IMR-90 (cell line): ENCODE results near the gene AKR7A2. TPM values are rescaled to one million over a fixed set of nuclear protein-coding genes. Genes with fewer than 3 reads are reported as not detected.

Source experiments
- ATAC-seq: fragments of 200-7000 bp; cut with Tn5 transposase; 2 replicates; pipeline ENCODE4 v1.9.1; 2020; ENCODE audit warnings: low read depth, mild to moderate bottlenecking, moderate library complexity
- BruUV-seq: library from RNA; stranded (reverse); fragments of 400-500 nt; replicated peaks from 2 replicates; lab custom pipeline; 2021; lab: Mats Ljungman, UMichigan
- CTCF ChIA-PET: fragments of 300-600 bp; formaldehyde crosslinking; extraction: SDS; loops from one replicate; lab custom pipeline; 2021; ENCODE audit warnings: antibody characterized with exemption; lab: Yijun Ruan, JAX
- POLR2A ChIA-PET: fragments of 300-600 bp; sonication (Branson Sonifier 250); formaldehyde crosslinking; loops from one replicate; lab custom pipeline; 2022; ENCODE audit warnings: antibody characterized with exemption; ENCODE audit not compliant: unreplicated experiment; lab: Charles Lee
- DNase-seq: peaks from one replicate; pipeline ENCODE4 v3.0.0; 2013
- H2AFZ ChIP-seq: replicated peaks from 2 replicates; pipeline ENCODE3; 2013; ENCODE audit warnings: low read length, mild to moderate bottlenecking; ENCODE audit not compliant: poor library complexity
- H2AK5ac ChIP-seq: 2 replicates; pipeline ENCODE4 v1.6.1; 2013; ENCODE audit warnings: low read depth, low read length, inconsistent platforms
- H2AK9ac ChIP-seq: replicated peaks from 2 replicates; pipeline ENCODE3; 2013; ENCODE audit warnings: mild to moderate bottlenecking, low read depth, low read length, moderate library complexity; ENCODE audit not compliant: poor library complexity
- H2BK120ac ChIP-seq: 2 replicates; pipeline ENCODE4 v1.6.1; 2013; ENCODE audit warnings: low read depth, low read length, inconsistent platforms
- H2BK15ac ChIP-seq: 3 replicates; pipeline ENCODE4 v1.6.1; 2013; ENCODE audit warnings: low read depth, low read length, inconsistent platforms
- H2BK20ac ChIP-seq: 2 replicates; pipeline ENCODE4 v1.6.1; 2013; ENCODE audit warnings: low read depth, mild to moderate bottlenecking, inconsistent platforms, low read length, moderate library complexity
- H2BK5ac ChIP-seq: 2 replicates; pipeline ENCODE4 v1.6.1; 2013; ENCODE audit warnings: mild to moderate bottlenecking, low read depth, low read length, inconsistent platforms; ENCODE audit not compliant: poor library complexity, severe bottlenecking
- H3K14ac ChIP-seq: replicated peaks from 2 replicates; pipeline ENCODE4 v1.6.1; 2013; ENCODE audit warnings: low read depth, low read length, inconsistent platforms
- H3K18ac ChIP-seq: 2 replicates; pipeline ENCODE4 v1.6.1; 2013; ENCODE audit warnings: low read depth, low read length, control low read depth
- H3K23ac ChIP-seq: 2 replicates; pipeline ENCODE4 v1.6.1; 2013; ENCODE audit warnings: low read depth, low read length, inconsistent platforms
- H3K27ac ChIP-seq: 2 replicates; pipeline ENCODE4 v1.5.1; 2013; ENCODE audit warnings: mild to moderate bottlenecking, control low read depth, low read length; ENCODE audit not compliant: insufficient read depth
- H3K27me3 ChIP-seq: 2 replicates; pipeline ENCODE4 v1.6.1; 2013; ENCODE audit warnings: low read length; ENCODE audit not compliant: control insufficient read depth, insufficient read depth
- H3K36me3 ChIP-seq: 2 replicates; pipeline ENCODE4 v1.6.1; 2013; ENCODE audit warnings: low read length, mixed read lengths; ENCODE audit not compliant: control insufficient read depth, insufficient read depth
- H3K4ac ChIP-seq: 2 replicates; pipeline ENCODE4 v1.6.1; 2013; ENCODE audit warnings: low read depth, low read length, inconsistent platforms
- H3K4me1 ChIP-seq: 2 replicates; pipeline ENCODE4 v1.6.1; 2013; ENCODE audit warnings: low read length, mixed read lengths; ENCODE audit not compliant: control insufficient read depth, insufficient read depth
- H3K4me2 ChIP-seq: 2 replicates; pipeline ENCODE4 v1.6.1; 2013; ENCODE audit warnings: low read depth, mild to moderate bottlenecking, control low read depth, low read length, moderate library complexity
- H3K4me3 ChIP-seq: 2 replicates; pipeline ENCODE4 v1.5.1; 2013; ENCODE audit warnings: low read depth, mild to moderate bottlenecking, control low read depth, low read length, moderate library complexity; ENCODE audit not compliant: insufficient read depth
- H3K56ac ChIP-seq: 2 replicates; pipeline ENCODE4 v1.6.1; 2013; ENCODE audit warnings: low read length, inconsistent platforms; ENCODE audit not compliant: insufficient read depth; ENCODE audit errors: extremely low read depth
- H3K79me1 ChIP-seq, 2 experiments: 2 replicates each; pipeline ENCODE4 v1.6.1; 2013; ENCODE audit warnings: low read length in 2 of 2, inconsistent platforms in 1 of 2, low read depth in 1 of 2
- H3K9ac ChIP-seq: 2 replicates; pipeline ENCODE4 v1.6.1; 2013; ENCODE audit warnings: low read depth, low read length, control low read depth
- H3K9me1 ChIP-seq: 2 replicates; pipeline ENCODE4 v1.6.1; 2013; ENCODE audit warnings: low read length, inconsistent platforms; ENCODE audit not compliant: insufficient read depth
- H3K9me3 ChIP-seq: 2 replicates; pipeline ENCODE4 v1.6.1; 2013; ENCODE audit warnings: low read length; ENCODE audit not compliant: control insufficient read depth, insufficient read depth
- H4K20me1 ChIP-seq: 2 replicates; pipeline ENCODE4 v1.6.1; 2013; ENCODE audit warnings: low read length, inconsistent platforms; ENCODE audit not compliant: insufficient read depth
- H4K5ac ChIP-seq: 2 replicates; pipeline ENCODE4 v1.6.1; 2013; ENCODE audit warnings: mild to moderate bottlenecking, low read depth, low read length, control low read depth
- H4K8ac ChIP-seq, 2 experiments: 2 replicates each; pipeline ENCODE4 v1.6.1; 2013; ENCODE audit warnings: low read depth in 2 of 2, low read length in 2 of 2, control low read depth in 1 of 2, inconsistent platforms in 1 of 2
- H4K91ac ChIP-seq: 2 replicates; pipeline ENCODE4 v1.6.1; 2013; ENCODE audit warnings: low read depth, low read length, inconsistent platforms; ENCODE audit not compliant: insufficient read depth
- BHLHE40 ChIP-seq: fragments of 150-350 bp; IDR thresholded peaks from 2 replicates; pipeline ENCODE4 v1.6.1; 2016; ENCODE audit warnings: mild to moderate bottlenecking, low read depth, low read length
- CHD1 ChIP-seq: IDR thresholded peaks from 2 replicates; pipeline ENCODE4 v1.6.1; 2012; ENCODE audit warnings: low read depth, low read length, improper control_type of control experiment
- FOS ChIP-seq: fragments of 150-350 bp; IDR thresholded peaks from 2 replicates; pipeline ENCODE4 v1.6.1; 2016; ENCODE audit warnings: low read depth, low read length
- MAFK ChIP-seq: IDR thresholded peaks from 2 replicates; pipeline ENCODE4 v1.6.1; 2012; ENCODE audit warnings: low read depth, low read length, improper control_type of control experiment
- MAZ ChIP-seq: IDR thresholded peaks from 2 replicates; pipeline ENCODE4 v1.6.1; 2012; ENCODE audit warnings: low read depth, mild to moderate bottlenecking, low read length, improper control_type of control experiment, moderate library complexity, borderline replicate concordance
- MXI1 ChIP-seq: IDR thresholded peaks from 2 replicates; pipeline ENCODE4 v1.6.1; 2012; ENCODE audit warnings: low read depth, mild to moderate bottlenecking, low read length, moderate library complexity, borderline replicate concordance
- NFE2L2 ChIP-seq: fragments of 150-350 bp; IDR thresholded peaks from 2 replicates; pipeline ENCODE4 v1.6.1; 2016; ENCODE audit warnings: low read depth, mild to moderate bottlenecking, low read length
- POLR2A ChIP-seq: IDR thresholded peaks from 2 replicates; pipeline ENCODE4 v1.6.1; 2012; ENCODE audit warnings: mild to moderate bottlenecking, low read depth, low read length
- RCOR1 ChIP-seq: IDR thresholded peaks from 2 replicates; pipeline ENCODE4 v1.6.1; 2012; ENCODE audit warnings: mild to moderate bottlenecking, low read length, improper control_type of control experiment; ENCODE audit not compliant: insufficient replicate concordance
- dilution Hi-C: fragments of 300-500 bp; cut with HindIII; formaldehyde crosslinking; loops from one replicate; pipeline ENCODE4 v1.14.3; 2018; ENCODE audit warnings: low sequenced_read_pairs; ENCODE audit not compliant: unreplicated experiment
- in situ Hi-C: fragments of 300-500 bp; cut with MboI; formaldehyde crosslinking; loops from 3 replicates; pipeline ENCODE4 v1.14.3; 2019; ENCODE audit warnings: low sequenced_read_pairs, inconsistent platforms, mixed read lengths
- intact Hi-C: fragments of 100-400 bp; cut with micrococcal nuclease; formaldehyde crosslinking; loops from 2 replicates; pipeline ENCODE4 v1.10.0; 2022
- polyA plus RNA-seq, 3 experiments: library from polyadenylated mRNA; depleted of rRNA; stranded (reverse); fragments of >200 nt; gene quantifications; 2 replicates each; pipeline ENCODE4 v1.2.3, GENCODE V29; 2012; ENCODE audit warnings: low replicate concordance in 1 of 3
- total RNA-seq: library from RNA; depleted of rRNA; stranded (reverse); fragments of >200 nt; gene quantifications from 2 replicates; pipeline ENCODE4 v1.2.3, GENCODE V29; 2012
- TF ChIP-seq, protein P1 (sequence below): conservative IDR thresholded peaks from 2 replicates; pipeline ENCODE4 v1.5.1; 2012; ENCODE audit warnings: mild to moderate bottlenecking, low read depth, low read length, improper control_type of control experiment
- TF ChIP-seq, protein P2 (sequence below): fragments of 150-350 bp; IDR thresholded peaks from 2 replicates; pipeline ENCODE4 v1.6.1; 2016; ENCODE audit warnings: low read depth, mild to moderate bottlenecking, low read length, moderate library complexity, borderline replicate concordance
- TF ChIP-seq, protein P3 (sequence below): fragments of 150-350 bp; IDR thresholded peaks from 2 replicates; pipeline ENCODE4 v1.6.1; 2017; ENCODE audit warnings: mild to moderate bottlenecking, antibody characterized with exemption, low read length, low read depth

The AKR7A2 gene
- total and polyA plus RNA-seq, 2 of the 4 experiments (the other 2 are of a cell fraction) = 55.8 to 60.2 TPM

DNA sequence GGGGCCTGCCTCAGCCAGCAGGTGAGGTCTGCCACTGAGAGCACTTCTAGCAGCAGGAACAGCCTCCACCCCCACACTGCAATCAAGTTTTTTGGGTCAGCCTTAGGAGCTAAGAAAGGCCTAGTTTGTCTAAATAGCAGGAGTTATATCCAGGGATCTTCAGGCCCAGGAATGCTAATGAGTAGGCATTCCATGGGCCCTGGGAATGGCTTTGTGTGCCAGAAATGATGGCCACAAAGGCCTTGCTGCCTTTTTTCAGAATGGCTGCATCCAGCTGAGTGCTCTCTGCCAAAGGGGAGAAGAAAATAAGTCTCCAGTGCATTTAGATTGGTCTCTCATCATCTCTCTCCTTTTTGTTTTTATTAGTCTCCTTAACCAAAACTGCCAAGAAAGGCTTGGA is 57.5 kb downstream of the AKR7A2 start:
- H2BK20ac ChIP-seq = no peak overlapping the region
- ChIA-PET POLR2A (no interaction called here), CTCF (interaction anchor here (1.0 kb wide), 1 partner anchor 13 kb away, joined by 3 read pairs; no protein-coding TSS in a partner anchor)
- H3K4me1 ChIP-seq = 0 out of 2 replicates have a peak, but pooled peaks cover 2% of the 10 kb centered on the region
- DNase-seq (no peak), ATAC-seq (no peak)
- H2AFZ ChIP-seq = no peak overlapping the region
- no peak overlapping the region for H3K27ac ChIP-seq
- intact Hi-C loops = loop anchor here (5.0 kb wide), 2 partner anchors 58 to 398 kb away; partner anchors contain the start of genes AKR7A2 and SLC66A1
- no peak overlapping the region for H3K18ac ChIP-seq
- H4K91ac ChIP-seq = no peak overlapping the region
- no peak overlapping the region for H3K9ac ChIP-seq
- in situ Hi-C loops = loop anchor here (5.0 kb wide), 1 partner anchor 398 kb away; no protein-coding TSS in a partner anchor
- no peak overlapping the region for H3K23ac ChIP-seq
- H2BK5ac ChIP-seq = no peak overlapping the region
- no peaks in the 10 kb centered on the region for H3K9me3 ChIP-seq
- peaks cover 19% of the 10 kb centered on the region for H4K20me1 ChIP-seq
- H2AK5ac ChIP-seq = no peak overlapping the region
- peaks cover 6% of the 10 kb centered on the region for H3K9me1 ChIP-seq
- H3K56ac ChIP-seq = no peak overlapping the region
- peaks cover 34% of the 10 kb centered on the region for H3K36me3 ChIP-seq
- H3K14ac ChIP-seq = no peak overlapping the region
- peaks cover 31 to 60% of the 10 kb centered on the region in 2 experiments for H3K79me1 ChIP-seq
- H3K27me3 ChIP-seq = no peaks in the 10 kb centered on the region
- no peak overlapping the region for H3K4ac ChIP-seq
- no peak overlapping the region for H2BK15ac ChIP-seq
- H3K4me2 ChIP-seq = no peak overlapping the region
- dilution Hi-C loops = no loop called here
- no peak overlapping the region for H3K4me3 ChIP-seq
- TF ChIP-seq, protein P1, sequence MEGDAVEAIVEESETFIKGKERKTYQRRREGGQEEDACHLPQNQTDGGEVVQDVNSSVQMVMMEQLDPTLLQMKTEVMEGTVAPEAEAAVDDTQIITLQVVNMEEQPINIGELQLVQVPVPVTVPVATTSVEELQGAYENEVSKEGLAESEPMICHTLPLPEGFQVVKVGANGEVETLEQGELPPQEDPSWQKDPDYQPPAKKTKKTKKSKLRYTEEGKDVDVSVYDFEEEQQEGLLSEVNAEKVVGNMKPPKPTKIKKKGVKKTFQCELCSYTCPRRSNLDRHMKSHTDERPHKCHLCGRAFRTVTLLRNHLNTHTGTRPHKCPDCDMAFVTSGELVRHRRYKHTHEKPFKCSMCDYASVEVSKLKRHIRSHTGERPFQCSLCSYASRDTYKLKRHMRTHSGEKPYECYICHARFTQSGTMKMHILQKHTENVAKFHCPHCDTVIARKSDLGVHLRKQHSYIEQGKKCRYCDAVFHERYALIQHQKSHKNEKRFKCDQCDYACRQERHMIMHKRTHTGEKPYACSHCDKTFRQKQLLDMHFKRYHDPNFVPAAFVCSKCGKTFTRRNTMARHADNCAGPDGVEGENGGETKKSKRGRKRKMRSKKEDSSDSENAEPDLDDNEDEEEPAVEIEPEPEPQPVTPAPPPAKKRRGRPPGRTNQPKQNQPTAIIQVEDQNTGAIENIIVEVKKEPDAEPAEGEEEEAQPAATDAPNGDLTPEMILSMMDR = no peak
- TF ChIP-seq, protein P2, sequence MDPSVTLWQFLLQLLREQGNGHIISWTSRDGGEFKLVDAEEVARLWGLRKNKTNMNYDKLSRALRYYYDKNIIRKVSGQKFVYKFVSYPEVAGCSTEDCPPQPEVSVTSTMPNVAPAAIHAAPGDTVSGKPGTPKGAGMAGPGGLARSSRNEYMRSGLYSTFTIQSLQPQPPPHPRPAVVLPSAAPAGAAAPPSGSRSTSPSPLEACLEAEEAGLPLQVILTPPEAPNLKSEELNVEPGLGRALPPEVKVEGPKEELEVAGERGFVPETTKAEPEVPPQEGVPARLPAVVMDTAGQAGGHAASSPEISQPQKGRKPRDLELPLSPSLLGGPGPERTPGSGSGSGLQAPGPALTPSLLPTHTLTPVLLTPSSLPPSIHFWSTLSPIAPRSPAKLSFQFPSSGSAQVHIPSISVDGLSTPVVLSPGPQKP = no peak
- no peak for TF ChIP-seq RCOR1
- no peak for TF ChIP-seq MAZ
- TF ChIP-seq BHLHE40 = no peak
- no peak for TF ChIP-seq FOS
- TF ChIP-seq POLR2A = no peak
- no peak for TF ChIP-seq MAFK
- TF ChIP-seq MXI1 = no peak
- no peak for TF ChIP-seq CHD1
- TF ChIP-seq, protein P3, sequence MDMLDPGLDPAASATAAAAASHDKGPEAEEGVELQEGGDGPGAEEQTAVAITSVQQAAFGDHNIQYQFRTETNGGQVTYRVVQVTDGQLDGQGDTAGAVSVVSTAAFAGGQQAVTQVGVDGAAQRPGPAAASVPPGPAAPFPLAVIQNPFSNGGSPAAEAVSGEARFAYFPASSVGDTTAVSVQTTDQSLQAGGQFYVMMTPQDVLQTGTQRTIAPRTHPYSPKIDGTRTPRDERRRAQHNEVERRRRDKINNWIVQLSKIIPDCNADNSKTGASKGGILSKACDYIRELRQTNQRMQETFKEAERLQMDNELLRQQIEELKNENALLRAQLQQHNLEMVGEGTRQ = no peak
- TF ChIP-seq NFE2L2 = no peak
- H2BK120ac ChIP-seq = no peak overlapping the region
- no TSS peak for BruUV-seq
- no peak overlapping the region for H2AK9ac ChIP-seq
- no peak overlapping the region for H4K8ac ChIP-seq
- H4K5ac ChIP-seq = no peak overlapping the region
